NCI-H69 (cell line): ENCODE data around the gene HOXC4.
"Not testable (repeated sequence)": the region's sequence is repeated elsewhere in the genome, so short reads cannot be mapped to it uniquely, and the experiment has no call there.

ENCODE experiments used
- DNase-seq: peaks from one replicate; lab custom pipeline; 2025; lab: John Stamatoyannopoulos, UW

HOXC4 gene

DNA sequence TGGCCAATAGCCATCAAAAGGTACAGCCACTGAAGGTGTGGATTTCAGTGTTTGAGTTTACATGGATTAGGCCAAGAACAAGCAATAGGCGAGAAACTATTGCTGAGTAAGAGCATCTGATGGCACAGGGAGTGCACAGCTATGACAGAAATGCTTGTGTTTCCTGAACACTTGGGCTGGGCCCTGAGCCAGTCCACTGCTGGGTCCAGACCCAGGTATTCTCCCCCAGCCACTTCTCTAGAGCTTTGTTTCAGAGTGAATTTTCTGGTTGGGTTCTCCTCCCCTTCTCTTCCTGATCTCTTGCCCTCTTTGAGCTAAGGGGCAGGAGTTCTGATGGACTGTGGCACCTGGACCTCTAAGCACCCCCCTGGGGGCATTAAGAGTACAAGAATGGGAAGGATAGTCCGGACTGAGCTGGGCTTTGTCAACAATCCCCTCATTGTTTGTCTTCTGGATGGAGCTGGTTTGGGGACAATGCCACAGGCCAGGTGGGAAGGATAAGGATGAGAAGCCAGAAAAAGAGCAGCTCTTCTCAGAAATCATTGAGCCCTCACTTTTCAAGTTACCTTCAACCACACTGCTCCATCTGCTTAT is 12.4 kb upstream of the HOXC4 start:
- DNase-seq = peak; percentile 34

DNA sequence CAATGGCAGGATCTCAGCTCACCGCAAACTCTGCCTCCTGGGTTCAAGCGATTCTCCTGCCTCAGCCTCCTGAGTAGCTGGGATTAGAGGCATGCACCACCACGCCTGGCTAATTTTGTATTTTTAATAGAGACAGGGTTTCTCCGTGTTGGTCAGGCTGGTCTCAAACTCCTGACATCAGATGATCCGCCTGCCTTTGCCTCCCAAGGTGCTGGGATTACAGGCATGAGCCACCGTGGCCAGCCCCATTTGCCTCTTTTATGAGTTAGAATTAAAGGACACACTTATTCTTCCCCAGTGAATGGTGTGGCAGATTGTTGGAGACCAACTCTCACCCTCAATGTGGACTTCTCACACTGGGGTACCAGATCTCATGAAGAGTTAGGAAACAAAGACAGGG is 11.6 kb upstream of the HOXC4 start:
- DNase-seq = not testable (repeated sequence)

DNA sequence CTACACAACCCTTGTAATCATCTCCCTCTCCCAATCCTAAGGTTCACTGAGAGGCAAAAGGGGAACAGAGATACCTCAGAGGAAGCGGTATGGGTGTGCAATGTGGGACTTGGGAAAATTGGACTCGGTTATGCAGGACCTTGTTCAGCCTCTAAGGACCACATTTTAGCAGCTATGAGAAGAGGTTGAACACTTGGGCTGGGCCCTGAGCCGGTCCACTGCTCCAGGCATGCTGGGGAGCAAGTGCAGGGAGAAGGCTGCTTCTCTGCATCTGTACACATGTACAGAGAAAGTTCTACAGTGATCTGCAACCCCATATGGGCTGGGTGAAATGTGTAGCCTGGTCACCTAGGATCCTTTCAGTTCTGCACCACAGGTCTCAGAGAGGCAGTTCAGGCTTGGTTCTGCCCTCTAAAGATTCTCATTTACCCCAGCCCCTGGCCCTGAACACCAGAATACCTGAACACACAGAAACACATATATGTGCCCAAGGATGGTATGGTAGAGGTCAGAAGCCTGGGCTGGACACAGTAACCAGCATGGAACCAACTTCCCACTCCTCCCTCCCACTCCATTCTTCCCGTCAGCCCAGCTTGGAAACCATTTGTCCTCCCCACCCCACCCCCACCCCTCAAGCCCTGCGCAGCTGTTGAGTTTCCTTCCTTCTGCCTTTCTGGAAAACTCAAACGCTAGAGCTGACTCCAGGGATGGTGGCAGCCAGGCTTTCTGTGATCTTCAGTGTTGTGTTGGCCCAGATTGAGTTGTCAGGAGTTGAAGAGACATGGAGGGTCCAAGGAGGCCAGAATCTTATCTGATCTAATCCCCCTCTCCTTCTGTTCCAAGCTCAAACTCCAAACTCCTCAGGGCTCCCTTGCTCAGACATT is 10.4 kb upstream of the HOXC4 start:
- DNase-seq = no peak

DNA sequence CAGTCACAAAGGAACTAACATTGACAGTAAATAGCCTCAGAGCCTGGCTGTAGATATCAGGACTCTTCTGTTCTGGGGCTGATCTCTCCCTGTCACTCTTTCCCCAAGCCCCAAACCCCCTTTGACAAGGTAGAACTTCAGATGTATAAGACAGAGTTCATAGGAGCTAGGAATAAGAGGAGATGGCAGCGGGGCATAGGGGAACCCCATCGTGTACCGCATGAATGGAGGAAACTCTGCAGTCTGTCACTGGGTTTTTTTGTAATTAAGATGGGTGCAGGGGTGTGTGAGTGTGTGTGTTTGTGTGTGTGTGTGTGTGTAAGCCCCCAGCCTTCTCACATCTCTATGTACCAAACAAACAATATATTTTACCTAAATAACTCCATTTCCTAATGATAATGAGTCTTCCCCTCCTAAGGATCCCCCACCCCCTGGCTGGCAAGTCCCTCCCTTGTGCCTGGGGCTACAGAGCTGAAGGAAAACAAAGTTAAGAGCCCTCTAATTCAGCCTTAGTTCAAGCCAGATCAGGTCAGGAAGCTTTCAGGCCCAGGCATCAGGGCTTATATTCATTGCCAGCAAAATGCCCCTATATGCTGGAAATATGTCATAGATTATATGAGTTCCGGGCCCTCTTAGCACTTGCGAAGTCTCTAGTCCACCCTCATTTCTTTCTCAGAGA is 9.1 kb upstream of the HOXC4 start:
- peak; percentile 74 for DNase-seq

DNA sequence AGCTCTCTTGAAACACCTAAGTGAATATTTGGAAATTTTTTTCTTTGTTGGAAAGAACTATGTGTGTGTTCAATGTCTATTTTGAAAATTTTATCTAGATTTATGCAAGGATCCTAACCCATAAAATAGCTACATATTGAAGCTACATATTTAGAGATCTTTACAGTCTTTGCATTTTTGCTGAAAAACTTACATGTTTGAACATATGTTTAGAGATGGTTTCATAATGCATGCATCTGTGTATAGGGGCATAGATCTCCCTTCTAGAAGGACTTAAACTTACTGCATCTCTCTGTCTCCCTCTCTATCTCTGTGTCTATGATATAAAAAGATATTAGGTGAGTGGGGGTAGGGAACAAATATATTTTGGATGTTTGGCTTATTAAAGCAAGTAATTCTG is 8.2 kb upstream of the HOXC4 start:
- DNase-seq = no peak

DNA sequence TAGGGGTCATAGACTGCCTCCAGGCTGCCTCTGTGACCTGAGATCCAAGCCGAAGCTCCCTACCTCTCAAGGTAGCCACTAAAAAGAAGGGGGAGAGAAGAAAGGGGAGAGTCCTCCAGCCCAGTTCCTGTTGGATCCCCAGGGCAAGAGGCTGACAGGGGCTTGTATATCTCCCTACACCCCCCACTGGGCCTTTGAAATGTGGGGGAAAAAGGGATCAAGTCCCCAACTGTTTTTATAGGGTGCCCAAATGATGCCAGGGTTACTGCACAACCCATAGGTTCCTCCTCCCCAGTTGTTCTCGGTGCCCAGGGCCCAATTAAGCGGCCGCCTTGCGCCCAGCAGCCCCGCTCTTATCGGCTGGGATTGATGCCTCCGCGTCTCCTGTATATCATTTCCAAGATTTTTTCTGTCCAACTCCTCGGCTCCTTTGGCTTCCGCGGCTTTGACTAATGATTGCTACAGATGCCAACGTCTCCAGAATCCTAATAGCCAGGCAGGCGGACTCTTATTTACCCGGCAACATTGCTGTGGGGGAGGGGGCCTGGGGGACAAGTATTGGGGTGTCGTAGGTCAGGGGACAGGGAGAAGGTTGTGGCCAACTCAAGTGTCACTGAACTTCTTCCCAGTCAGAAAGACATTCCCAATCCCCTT is 7.6 kb upstream of the HOXC4 start:
- DNase-seq = no peak

DNA sequence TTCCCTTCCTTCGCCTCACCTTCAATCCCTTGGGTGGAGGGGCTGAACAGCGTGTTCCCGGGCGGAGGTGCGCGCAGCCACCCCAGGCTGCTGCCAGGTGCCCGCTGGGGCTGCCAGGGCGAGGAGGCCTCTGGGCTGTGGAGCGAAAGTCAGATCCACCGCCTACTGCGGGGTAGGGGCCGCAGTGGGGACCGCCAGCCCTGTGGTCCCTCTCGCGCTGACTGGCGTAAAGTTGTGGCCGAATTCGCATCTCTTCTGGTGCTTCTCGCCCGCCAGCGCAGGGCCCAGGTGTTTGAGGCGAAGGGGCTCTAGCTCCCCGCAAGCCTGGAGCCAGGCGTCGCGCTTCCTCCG is 6.9 kb upstream of the HOXC4 start:
- DNase-seq = no peak

DNA sequence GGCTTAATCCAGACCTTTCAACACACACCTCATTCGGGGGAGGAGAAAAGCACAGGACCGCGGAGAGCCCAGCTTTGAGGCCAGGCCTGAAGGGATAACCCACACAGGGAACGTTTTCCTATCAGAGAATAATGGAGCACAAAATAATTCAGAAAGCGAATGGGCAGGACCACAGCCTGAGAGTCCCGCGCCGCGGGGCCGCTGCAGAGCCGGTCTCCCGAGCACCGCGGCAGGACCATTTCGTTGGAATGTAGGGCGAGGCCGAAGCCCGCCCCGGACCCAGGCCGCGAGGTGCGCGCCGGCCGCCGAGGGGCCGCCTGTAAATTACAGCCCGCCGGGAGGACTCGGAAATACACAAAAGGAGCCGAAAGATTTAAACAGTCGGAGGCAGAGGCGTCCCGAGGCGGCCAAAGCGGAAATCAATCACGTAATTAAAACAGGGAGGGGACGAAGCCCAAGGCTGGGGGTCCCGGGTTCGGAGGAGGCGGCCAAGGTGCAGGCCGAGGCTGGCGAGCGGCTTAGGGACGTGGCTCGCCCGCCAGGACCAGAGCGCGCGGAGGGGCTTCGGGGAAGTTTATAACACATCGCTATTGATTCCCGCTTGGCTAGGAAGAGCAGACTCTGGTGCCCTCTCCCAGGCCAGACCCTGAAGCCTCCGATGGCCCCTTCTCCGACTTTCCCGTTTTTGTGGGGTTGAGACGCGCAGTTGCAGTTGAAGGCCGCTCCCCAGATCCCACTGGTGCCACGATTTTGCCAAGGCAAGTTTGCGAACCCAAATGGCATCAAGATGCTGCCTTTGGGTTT is 6.3 kb upstream of the HOXC4 start:
- no peak for DNase-seq

DNA sequence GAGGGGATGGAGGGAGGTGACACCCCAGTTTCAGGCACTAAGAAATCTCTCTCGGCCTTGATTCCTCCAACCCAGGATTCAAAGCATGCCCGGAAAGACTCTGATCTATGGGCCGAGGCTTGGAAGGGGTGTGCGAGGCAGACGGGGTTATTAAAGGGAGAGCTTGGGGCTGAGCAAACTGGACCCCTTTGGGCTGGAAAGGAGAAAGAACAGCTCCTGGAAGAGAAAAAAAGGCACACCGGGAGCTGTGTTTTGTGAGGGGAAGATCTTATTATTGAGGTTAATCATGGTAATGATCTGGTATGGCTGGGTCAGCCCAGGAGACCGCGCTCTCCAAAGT is 5.7 kb upstream of the HOXC4 start:
- no peak for DNase-seq

DNA sequence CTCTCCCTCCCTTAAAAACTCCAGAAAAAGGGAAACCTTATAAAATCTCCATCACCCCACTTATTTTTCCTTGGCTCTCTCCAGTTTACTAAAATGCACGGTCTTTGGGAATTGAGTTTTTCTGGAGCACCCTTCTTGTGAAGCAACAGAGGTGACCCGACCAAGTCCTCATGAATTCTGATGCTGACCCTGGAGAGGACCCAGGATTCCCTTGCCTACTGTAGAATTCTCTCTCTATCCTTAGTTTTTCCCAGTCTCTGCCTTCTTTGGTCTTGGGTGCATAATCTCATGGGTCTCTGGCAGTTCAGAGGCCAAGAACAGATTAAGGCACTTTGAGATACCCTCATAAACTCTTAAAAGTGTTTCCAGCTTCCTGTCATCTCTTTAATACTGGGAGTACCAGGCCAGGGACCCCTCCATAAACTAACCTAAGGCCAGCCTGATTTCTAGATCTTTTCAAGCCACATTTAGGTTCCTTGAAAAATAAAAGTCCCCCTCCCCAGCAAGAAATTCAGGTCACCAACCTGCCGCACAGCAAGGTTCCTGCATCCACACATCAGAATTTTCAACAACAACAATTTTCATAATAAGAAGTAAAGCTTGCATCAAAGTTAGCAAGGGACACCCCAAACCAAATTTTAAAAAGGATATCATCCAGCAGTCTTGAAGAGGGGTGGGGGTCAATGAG is 5.1 kb upstream of the HOXC4 start:
- DNase-seq = no peak

DNA sequence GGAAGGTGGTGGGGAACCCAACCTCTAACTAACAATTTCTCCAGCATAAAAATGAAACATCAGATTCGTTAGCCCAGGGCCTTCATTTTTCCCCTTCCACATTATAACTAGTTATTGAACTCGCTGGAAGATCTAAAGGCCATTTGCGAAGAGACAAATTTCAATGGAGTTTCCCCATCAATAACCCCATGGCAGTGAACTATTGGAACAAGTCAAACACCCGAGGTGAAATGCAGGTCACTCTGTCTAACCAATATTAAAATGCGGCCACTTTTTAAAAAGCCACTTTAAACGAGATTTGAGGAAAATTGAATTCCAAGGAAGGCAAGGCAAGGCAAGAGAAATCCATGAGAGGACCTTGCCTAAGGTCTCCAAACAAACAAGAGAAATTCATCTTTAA is 4.5 kb upstream of the HOXC4 start:
- DNase-seq = no peak

DNA sequence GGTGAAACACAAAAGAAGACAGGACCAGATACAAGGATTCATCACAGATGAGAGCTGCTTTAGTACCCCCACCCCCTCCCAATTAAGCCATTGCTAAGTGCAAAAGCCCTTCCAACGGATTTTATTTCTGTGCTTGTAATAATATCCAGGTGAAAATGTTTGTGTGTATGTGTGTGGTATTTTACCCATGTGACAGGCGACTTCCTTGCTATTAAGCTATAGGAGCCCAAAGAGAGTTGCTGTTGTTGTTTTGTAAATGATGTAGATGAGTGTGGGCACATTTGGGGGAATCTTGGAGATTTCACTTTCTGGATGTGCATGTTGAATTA is 3.2 kb upstream of the HOXC4 start:
- no peak for DNase-seq

DNA sequence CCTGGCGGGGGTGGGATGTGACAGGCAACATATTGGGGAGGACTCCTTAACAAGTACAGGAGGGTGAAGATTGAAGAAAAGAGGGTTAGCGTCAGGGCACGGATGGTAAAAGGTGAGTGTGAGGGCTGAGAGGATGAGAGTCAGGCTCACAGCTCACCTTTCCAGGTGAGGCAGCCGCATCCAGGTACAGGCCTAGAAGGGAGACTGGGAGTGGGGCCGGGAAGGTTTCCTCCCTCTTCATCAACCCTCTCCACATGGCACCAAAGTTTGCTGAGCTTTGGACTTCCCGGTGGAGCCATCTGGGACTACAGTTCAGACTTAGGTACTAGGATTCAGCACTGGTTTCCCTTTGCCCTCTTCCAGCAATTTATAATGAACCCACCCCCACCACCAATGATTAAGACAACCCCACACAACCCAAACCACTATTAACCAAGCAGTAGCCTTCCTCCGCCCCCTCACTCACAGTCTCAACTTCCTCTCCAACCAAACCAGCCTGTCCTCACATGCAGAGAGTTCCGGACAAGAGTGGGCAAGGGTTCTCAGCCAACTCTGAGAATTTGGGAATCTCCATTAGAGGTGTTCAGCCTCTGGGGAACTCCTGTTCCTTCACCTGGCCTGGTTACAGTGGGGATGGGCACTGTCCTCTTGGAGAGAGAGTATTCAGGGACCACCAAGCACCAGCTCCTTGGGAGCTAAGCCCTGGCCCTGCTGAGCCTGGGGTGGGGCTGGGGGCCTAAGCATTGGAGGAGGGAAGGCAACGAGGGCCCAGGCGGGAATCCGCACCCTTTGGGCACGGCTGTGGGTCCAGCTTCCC is 2.4 kb upstream of the HOXC4 start:
- peak; percentile 59 for DNase-seq

DNA sequence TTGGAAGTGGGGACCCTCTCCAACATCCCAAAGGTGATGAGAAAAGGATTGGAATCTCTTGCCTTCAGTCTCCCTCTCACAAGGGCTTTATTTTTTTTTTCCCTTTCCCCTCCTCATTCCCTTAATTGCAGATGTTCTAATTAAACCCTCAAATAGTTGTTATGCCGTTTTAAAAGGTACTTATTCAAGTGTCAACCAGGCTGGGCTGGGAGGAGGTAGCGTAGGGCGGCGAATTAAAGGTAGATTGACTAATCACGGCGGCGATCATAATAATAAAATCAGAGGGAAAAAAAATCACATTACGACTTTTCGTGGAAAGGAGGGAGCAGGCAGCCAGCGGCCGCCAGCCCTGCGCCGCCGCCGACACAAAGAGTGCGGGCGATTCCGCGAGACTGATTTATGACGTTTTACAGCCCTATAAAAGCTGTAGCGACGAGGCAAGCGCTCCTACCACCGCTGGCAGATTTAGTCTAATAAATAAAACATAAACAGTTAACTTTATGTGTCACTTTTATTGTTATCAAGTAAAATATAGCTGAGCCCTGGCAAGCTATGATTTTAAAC is 1.7 kb upstream of the HOXC4 start:
- peak; percentile 88 for DNase-seq

DNA sequence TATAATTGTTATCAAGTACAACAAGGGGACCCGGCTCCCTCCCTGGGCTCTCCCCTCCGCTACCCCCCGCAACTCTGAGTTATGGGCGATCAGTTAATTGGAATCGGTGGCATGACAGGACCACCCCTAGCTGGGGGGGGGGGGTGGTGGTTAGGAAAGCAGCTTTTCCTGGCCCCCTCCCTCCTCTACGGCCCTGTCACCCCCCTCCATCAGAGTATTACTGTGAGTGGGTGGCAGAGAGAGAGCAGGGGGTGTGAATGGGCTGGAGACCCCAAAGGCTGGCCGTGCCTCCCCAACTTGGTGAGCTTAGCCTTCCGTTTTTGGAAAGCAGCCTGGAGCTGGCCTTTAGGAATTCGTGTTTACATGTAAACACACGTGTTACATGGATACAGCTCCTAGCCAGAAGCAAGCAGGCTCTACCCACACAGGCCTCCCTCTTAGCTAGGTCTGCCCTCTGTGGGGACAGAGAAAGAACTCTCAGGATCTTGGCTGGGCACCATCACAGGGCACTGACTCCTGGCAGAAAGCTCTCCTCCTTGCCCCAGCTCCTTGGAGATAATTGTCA is 1.1 kb upstream of the HOXC4 start:
- peak; percentile 82 for DNase-seq

DNA sequence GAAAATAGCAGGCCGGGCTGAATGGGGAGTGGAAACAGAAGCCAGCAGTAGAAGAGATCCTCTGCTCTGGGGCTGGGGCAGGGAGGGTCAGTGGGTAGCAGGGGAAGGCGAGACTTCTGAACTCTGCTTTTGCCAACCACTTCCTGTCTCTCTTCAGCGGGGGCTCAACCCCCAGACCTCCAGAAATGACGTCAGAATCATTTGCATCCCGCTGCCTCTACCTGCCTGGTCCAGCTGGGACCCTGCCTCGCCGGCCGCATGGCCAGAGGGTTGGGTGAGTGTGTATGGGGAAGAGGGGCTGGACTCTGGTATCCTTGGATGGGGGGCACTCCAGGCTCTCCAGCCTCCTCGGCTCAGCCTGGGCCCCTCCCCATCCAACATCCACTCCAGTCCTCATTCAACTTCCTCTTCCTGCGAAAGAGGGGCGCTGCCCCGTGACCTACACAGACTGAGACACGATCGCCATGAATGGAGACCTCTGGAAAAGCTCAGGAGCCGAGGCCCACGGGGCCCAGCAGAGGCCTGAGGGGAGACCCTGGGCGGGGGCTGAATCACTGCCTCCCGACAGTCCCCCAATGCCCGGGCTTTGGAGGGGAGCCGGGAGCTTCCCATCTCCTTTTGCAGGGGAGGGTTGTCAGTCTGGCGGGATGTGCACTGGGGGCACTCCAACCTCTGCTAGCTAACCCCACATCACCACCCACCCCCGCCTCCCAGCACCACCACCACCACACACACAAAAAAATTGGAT is 458 bp upstream of the HOXC4 start:
- DNase-seq = peak; percentile 86

DNA sequence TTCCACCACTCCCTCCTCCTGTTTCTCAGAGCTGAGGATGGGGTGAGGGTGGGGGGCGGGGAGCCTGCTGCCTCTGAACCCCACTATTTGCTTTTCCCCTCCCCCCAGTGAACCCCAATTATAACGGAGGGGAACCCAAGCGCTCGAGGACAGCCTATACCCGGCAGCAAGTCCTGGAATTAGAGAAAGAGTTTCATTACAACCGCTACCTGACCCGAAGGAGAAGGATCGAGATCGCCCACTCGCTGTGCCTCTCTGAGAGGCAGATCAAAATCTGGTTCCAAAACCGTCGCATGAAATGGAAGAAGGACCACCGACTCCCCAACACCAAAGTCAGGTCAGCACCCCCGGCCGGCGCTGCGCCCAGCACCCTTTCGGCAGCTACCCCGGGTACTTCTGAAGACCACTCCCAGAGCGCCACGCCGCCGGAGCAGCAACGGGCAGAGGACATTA is 1.1 kb downstream of the HOXC4 start:
- peak; percentile 55 for DNase-seq

DNA sequence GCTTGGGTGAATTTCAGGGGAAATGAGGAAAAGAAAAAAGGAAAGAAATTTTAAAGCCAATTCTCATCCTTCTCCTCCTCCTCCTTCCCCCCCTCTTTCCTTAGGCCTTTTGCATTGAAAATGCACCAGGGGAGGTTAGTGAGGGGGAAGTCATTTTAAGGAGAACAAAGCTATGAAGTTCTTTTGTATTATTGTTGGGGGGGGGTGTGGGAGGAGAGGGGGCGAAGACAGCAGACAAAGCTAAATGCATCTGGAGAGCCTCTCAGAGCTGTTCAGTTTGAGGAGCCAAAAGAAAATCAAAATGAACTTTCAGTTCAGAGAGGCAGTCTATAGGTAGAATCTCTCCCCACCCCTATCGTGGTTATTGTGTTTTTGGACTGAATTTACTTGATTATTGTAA is 1.9 kb downstream of the HOXC4 start:
- no peak for DNase-seq

DNA sequence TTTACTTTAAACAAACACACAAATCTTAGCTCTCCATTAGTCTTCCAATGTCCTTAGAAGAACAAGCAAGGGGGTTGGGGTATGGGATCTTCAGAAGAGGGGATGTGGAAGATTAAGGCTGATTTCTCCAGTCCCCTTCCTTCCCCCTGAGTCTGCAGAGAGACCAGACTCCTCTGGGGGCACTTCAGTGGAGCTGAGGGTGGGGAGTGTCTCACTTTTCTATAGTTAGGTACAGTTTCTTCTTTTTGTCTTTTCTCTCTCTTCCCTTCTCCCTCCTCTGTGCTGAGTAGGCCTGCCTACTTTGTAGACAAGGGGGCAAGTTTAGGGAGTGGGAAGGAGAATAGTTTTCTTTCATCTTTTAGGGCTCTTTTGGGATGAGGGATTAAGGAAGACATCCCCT is 2.5 kb downstream of the HOXC4 start:
- DNase-seq = no peak
